ENCODE measurements around the gene MOCS3.

- TF ChIP-seq TAF1 (IDR thresholded peaks at IDR 0.05; ENCODE audit: borderline replicate concordance, low read depth, low read length), result no peak
- TF ChIP-seq POLR2A (IDR thresholded peaks at IDR 0.05; ENCODE audit: low read depth, low read length), result no peak
- no peak for TF ChIP-seq POLR2AphosphoS5 (IDR thresholded peaks at IDR 0.05; ENCODE audit: low read depth, low read length)
Observed at GRCh38 chr20:50948132-50948785, 10.4 kb upstream of the MOCS3 start.
